ENCODE measurements around the gene PCNX2. TPM values are rescaled to one million over a fixed set of nuclear protein-coding genes. Genes with fewer than 3 reads are reported as not detected.

Gene PCNX2
- total RNA-seq, 4 donors from 2014 or later: 4.3 to 19.5 (median 9.0) TPM

GRCh38 chr1:232996143-232996542 is 299.4 kb downstream of the PCNX2 start:
- H3K9me3 ChIP-seq: peaks cover 0 to 9% (median 6%) of the 10 kb centered on the region in 3 donors
- TF ChIP-seq CTCF (IDR thresholded peaks at IDR 0.05) (no peak), POLR2A (IDR thresholded peaks at IDR 0.05) (no peak)
- 83 to 100% methylated on average over 1 to 2 of the region's 2 CpGs for WGBS, 2 donors
- peaks cover 0 to 63% (median 7%) of the 10 kb centered on the region in 3 donors for H3K36me3 ChIP-seq
- no peaks in the 10 kb centered on the region for H3K4me1 ChIP-seq
- H3K27ac ChIP-seq: no peak overlapping the region
- intact Hi-C loops (cut with DNase I): no loop called here
- DNase-seq: no peak
- H3K27me3 ChIP-seq: no peaks in the 10 kb centered on the region
- H3K4me3 ChIP-seq: no peak overlapping the region

GRCh38 chr1:232995189-232995588 is 300.3 kb downstream of the PCNX2 start:
- intact Hi-C loops (cut with DNase I): no loop called here
- no peak for DNase-seq
- 93 to 100% methylated on average over 2 of the region's 2 CpGs for WGBS, 2 donors

GRCh38 chr1:232993555-232993954 is 302.0 kb downstream of the PCNX2 start:
- H3K4me3 ChIP-seq: no peak overlapping the region

More at GRCh38 chr1:232995189-232995588, 300.3 kb downstream of the PCNX2 start:
- Histone ChIP-seq H3K27ac (no peak overlapping the region), H3K27me3 (no peaks in the 10 kb centered on the region), H3K9me3 (peaks cover 0 to 9% (median 6%) of the 10 kb centered on the region in 3 donors), H3K4me1 (no peaks in the 10 kb centered on the region), H3K4me3 (no peak overlapping the region), H3K36me3 (peaks cover 0 to 57% (median 3%) of the 10 kb centered on the region in 3 donors)
- TF ChIP-seq CTCF (IDR thresholded peaks at IDR 0.05) (no peak), POLR2A (IDR thresholded peaks at IDR 0.05) (no peak)

GRCh38 chr1:232992227-232992626 is 303.3 kb downstream of the PCNX2 start:
- peaks cover 0 to 9% (median 6%) of the 10 kb centered on the region in 3 donors for H3K9me3 ChIP-seq
- TF ChIP-seq POLR2A (IDR thresholded peaks at IDR 0.05) (no peak), CTCF (IDR thresholded peaks at IDR 0.05) (no peak)
- DNase-seq: no peak
- H3K36me3 ChIP-seq: peaks cover 0 to 29% (median 0%) of the 10 kb centered on the region in 3 donors
- H3K27ac ChIP-seq: no peak overlapping the region
- H3K27me3 ChIP-seq: no peaks in the 10 kb centered on the region
- 94% methylated on average over 2 of the region's 3 CpGs; no CpG with 5 or more reads in 1 of the 2 donors for WGBS, 2 donors
- intact Hi-C loops (cut with DNase I): no loop called here
- H3K4me3 ChIP-seq: no peak overlapping the region
- no peaks in the 10 kb centered on the region for H3K4me1 ChIP-seq

More at GRCh38 chr1:232993555-232993954, 302.0 kb downstream of the PCNX2 start:
- no peaks in the 10 kb centered on the region for H3K4me1 ChIP-seq
- peaks cover 0 to 42% (median 0%) of the 10 kb centered on the region in 3 donors for H3K36me3 ChIP-seq
- 80 to 100% methylated on average over 2 of the region's 3 CpGs for WGBS, 2 donors
- peaks cover 0 to 9% (median 6%) of the 10 kb centered on the region in 3 donors for H3K9me3 ChIP-seq
- TF ChIP-seq CTCF (IDR thresholded peaks at IDR 0.05): no peak
- TF ChIP-seq POLR2A (IDR thresholded peaks at IDR 0.05): no peak
- no peak overlapping the region for H3K27ac ChIP-seq
- DNase-seq: no peak
- no peaks in the 10 kb centered on the region for H3K27me3 ChIP-seq
- intact Hi-C loops (cut with DNase I): no loop called here

GRCh38 chr1:232991238-232991637 is 304.3 kb downstream of the PCNX2 start:
- Histone ChIP-seq H3K4me3 (no peak overlapping the region), H3K27me3 (no peaks in the 10 kb centered on the region), H3K4me1 (no peaks in the 10 kb centered on the region), H3K36me3 (peaks cover 0 to 19% (median 0%) of the 10 kb centered on the region in 3 donors), H3K27ac (no peak overlapping the region), H3K9me3 (peaks cover 0 to 9% (median 6%) of the 10 kb centered on the region in 3 donors)
- no peak for DNase-seq
- intact Hi-C loops (cut with DNase I): no loop called here
- TF ChIP-seq CTCF (IDR thresholded peaks at IDR 0.05) (no peak), POLR2A (IDR thresholded peaks at IDR 0.05) (no peak)
- WGBS, 2 donors: 87 to 89% methylated on average over 7 of the region's 7 CpGs

All from esophagus squamous epithelium (tissue), 5 donors.